ENCODE results near the gene RERE. TPM values are rescaled to one million over a fixed set of nuclear protein-coding genes. Genes with fewer than 3 reads are reported as not detected.

Gene RERE
- total and polyA plus RNA-seq, 11 donors = 53.5 to 236 (median 121) TPM

DNA sequence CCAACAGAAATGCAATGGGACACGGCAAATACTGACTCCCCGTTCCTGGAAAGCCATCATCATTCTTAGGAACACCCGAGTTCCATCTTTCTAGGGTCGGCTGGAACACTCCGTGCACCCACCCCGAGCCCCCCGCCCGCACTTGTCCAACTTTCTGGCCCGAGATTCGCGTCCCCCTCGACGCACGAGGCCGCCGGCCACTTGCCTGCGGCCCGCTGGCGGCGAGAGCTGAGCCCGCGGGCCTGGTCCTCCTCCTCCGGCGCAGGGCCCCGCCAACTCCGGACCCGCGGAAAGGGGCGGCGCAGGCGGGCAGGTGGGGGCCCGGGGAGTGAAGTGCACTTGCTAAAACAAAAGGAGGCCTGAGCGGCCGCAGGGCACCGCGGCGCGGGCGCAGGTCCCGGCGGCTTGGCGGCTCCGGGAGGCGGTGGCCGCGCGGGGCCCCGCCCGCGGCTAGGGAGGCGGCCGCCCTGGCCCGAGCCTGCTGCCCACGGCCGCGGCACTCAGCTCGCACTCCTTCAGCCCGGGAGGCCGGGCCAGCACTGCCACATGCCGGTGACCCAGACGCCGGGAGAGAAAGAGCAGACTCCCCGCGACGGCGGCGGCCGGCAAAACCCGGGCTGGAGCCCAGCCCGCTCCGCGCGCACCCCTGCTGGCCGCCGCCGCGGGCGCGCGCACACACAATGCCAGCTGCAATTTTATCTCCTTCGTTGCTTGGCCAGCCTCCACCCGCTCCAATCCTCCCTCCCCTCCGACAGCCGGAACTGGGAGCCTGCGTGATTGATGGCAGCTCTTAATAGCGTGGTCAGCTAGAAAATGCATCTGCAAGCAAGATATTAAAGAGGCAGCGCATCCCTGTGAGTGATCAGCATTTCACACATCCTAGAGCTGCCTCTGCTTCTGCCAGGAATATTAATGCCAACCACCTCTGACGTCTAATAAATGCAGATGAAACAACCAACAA lies 114.3 kb downstream of the RERE start:
- TF ChIP-seq, protein P1, sequence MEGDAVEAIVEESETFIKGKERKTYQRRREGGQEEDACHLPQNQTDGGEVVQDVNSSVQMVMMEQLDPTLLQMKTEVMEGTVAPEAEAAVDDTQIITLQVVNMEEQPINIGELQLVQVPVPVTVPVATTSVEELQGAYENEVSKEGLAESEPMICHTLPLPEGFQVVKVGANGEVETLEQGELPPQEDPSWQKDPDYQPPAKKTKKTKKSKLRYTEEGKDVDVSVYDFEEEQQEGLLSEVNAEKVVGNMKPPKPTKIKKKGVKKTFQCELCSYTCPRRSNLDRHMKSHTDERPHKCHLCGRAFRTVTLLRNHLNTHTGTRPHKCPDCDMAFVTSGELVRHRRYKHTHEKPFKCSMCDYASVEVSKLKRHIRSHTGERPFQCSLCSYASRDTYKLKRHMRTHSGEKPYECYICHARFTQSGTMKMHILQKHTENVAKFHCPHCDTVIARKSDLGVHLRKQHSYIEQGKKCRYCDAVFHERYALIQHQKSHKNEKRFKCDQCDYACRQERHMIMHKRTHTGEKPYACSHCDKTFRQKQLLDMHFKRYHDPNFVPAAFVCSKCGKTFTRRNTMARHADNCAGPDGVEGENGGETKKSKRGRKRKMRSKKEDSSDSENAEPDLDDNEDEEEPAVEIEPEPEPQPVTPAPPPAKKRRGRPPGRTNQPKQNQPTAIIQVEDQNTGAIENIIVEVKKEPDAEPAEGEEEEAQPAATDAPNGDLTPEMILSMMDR (IDR thresholded peaks at IDR 0.05) = peak in 6 of 12 donors; percentile 18 to 43 (median 24)
- TF ChIP-seq POLR2A (IDR thresholded peaks at IDR 0.05) = peak in 1 of 2 donors; percentile 77
- peaks cover 3 to 66% (median 43%) of the 10 kb centered on the region in 12 donors for H3K4me1 ChIP-seq
- ATAC-seq (peak; percentile 83 to 98 (median 96)), DNase-seq (peak; percentile 90 to 95 (median 94))
- peak overlapping the region; percentile 52 to 86 (median 72) for H3K4me3 ChIP-seq
- H3K36me3 ChIP-seq = no peaks in the 10 kb centered on the region
- no peaks in the 10 kb centered on the region for H3K9me3 ChIP-seq
- intact Hi-C loops (cut with DNase I) = loop anchor here in 3 of 10 donors (5.0 to 10.0 kb wide), 2 partner anchors 278 to 281 kb away; no protein-coding TSS in a partner anchor
- peak overlapping the region; percentile 28 to 93 (median 86) for H3K27ac ChIP-seq
- H3K27me3 ChIP-seq = no peaks in the 10 kb centered on the region
- WGBS, 4 donors = 0 to 3% (median 1%) methylated on average over 31 to 88 of the region's 88 CpGs

DNA sequence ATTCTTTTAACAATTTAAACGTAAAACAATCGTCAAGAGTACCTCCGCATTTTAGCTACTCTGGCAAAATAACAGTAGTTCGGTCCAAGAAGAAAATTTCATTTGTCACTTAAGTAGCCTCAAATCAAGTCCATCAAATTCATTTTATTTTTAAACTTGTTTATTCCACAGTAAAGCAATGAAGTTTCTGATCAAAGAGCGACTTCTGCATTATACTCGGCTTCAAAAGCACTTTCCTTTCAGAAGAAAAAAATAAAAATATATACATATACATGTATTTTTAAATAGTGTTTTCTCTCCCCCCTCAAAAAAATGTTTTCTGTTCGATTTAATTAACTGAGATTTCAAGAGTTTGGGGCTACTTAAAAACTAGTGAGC lies 115.0 kb downstream of the RERE start:
- intact Hi-C loops (cut with DNase I) = loop anchor here in 3 of 10 donors (5.0 to 10.0 kb wide), 2 partner anchors 278 to 280 kb away; no protein-coding TSS in a partner anchor
- Histone ChIP-seq H3K4me1 (peaks cover 3 to 62% (median 44%) of the 10 kb centered on the region in 12 donors), H3K4me3 (peak overlapping the region; percentile 52 to 86 (median 72)), H3K27me3 (no peaks in the 10 kb centered on the region), H3K36me3 (no peaks in the 10 kb centered on the region), H3K9me3 (no peaks in the 10 kb centered on the region), H3K27ac (peak overlapping the region; percentile 28 to 93 (median 86))
- 5 to 11% (median 8%) methylated on average over 7 of the region's 7 CpGs for WGBS, 4 donors
- ATAC-seq = no peak
- no peak for DNase-seq
- no peak for TF ChIP-seq POLR2A (IDR thresholded peaks at IDR 0.05)
- TF ChIP-seq, protein P1 (IDR thresholded peaks at IDR 0.05) = no peak

DNA sequence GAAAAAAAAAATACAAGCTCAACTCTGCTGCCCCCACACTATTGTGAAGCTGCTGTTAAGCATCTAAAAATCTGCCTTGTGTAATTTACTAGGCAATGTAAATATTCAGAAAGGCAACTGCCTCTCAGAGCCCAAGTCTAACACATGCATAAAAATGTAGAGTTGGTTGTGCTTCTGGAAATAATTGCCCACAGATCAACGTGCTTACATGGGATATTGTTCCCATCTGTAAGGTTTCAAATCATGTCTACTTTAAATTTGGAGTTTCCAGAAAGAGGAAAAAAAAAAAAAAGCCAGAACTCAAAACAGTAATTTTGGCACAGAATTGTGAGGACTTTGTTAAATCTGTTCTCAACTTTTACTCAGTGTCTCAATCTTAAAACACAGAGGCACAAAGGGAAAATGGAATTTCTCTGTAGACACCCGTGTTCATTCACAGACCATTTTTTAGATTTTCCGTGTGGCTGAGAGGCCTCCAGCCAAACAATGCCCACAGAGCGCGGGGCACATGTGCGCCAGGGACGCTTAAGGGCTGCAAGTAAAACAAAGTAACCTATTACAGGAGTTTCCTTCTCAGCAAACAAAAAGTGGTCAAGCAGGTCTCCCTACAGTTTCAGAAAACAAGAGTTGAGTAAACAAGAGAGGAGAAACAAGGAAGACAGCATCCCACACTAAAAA lies 115.5 kb downstream of the RERE start:
- intact Hi-C loops (cut with DNase I) = loop anchor here in 3 of 10 donors (5.0 to 10.0 kb wide), 2 partner anchors 277 to 280 kb away; no protein-coding TSS in a partner anchor
- TF ChIP-seq POLR2A (IDR thresholded peaks at IDR 0.05) = no peak
- TF ChIP-seq, protein P1 (IDR thresholded peaks at IDR 0.05) = peak in 1 of 12 donors; percentile 4
- DNase-seq (no peak), ATAC-seq (peak in 2 of 4 donors; percentile 16 to 17)
- Histone ChIP-seq H3K36me3 (no peaks in the 10 kb centered on the region), H3K4me1 (peaks cover 3 to 56% (median 39%) of the 10 kb centered on the region in 12 donors), H3K9me3 (no peaks in the 10 kb centered on the region), H3K27me3 (no peaks in the 10 kb centered on the region), H3K4me3 (peak overlapping the region; percentile 52 to 86 (median 72)), H3K27ac (peak overlapping the region in 10 of 12 donors; percentile 84 to 93 (median 87))
- 7 to 19% (median 9%) methylated on average over 7 of the region's 7 CpGs for WGBS, 4 donors

Measured in heart left ventricle (tissue), 16 donors.